ENCODE results near the gene LONP2.
"Not testable (repeated sequence)": the region's sequence is repeated elsewhere in the genome, so short reads cannot be mapped to it uniquely, and the experiment has no call there.

Gene LONP2

GRCh38 chr16:48350736-48351135 is 106.6 kb downstream of the LONP2 start:
- DNase-seq (ENCODE audit: low spot score): no peak
- H3K27ac ChIP-seq (replicated peaks; ENCODE audit: low read length): no peak overlapping the region
- H3K27me3 ChIP-seq (ENCODE audit: control insufficient read depth in 3 of 3, insufficient read depth in 3 of 3, low read depth in 1 of 3, low read length in 3 of 3): no peaks in the 10 kb centered on the region
- H3K18ac ChIP-seq (ENCODE audit: low read length): no peak overlapping the region
- peaks cover 10 to 83% of the 10 kb centered on the region in 2 donors for H3K36me3 ChIP-seq (replicated peaks in 1 of 2; ENCODE audit: control insufficient read depth in 2 of 2, insufficient read depth in 2 of 2, low read length in 2 of 2)
- H2BK5ac ChIP-seq (ENCODE audit: low read length): no peak overlapping the region
- no peak overlapping the region for H3K23ac ChIP-seq (ENCODE audit: low read depth, low read length, poor library complexity)
- H4K8ac ChIP-seq (ENCODE audit: low read depth, low read length): no peak overlapping the region
- H2BK15ac ChIP-seq (ENCODE audit: low read length): no peak overlapping the region
- no peak overlapping the region for H3K4me2 ChIP-seq (ENCODE audit: insufficient read depth, low read length, poor library complexity, severe bottlenecking)
- no peak overlapping the region for H3K9ac ChIP-seq (ENCODE audit: low read depth, low read length, poor library complexity)
- H3K14ac ChIP-seq (ENCODE audit: low read length): no peak overlapping the region
- peaks cover 0 to 2% of the 10 kb centered on the region in 2 donors for H3K4me1 ChIP-seq (ENCODE audit: control insufficient read depth in 2 of 2, insufficient read depth in 1 of 2, low read depth in 1 of 2, low read length in 2 of 2)
- WGBS, 2 donors (ENCODE audit: extremely low coverage in 2 of 2, insufficient read length in 2 of 2, insufficient replicate concordance in 1 of 2): no CpG with 5 or more reads among the region's 3 CpGs
- H3K9me3 ChIP-seq (replicated peaks in 1 of 2; ENCODE audit: control insufficient read depth in 2 of 2, insufficient read depth in 1 of 2, low read depth in 1 of 2, low read length in 2 of 2): peaks cover 0 to 4% of the 10 kb centered on the region in 2 donors
- no peak overlapping the region for H3K4ac ChIP-seq (ENCODE audit: low read length)
- no peak overlapping the region for H2BK12ac ChIP-seq (ENCODE audit: low read length)
- peaks cover 4% of the 10 kb centered on the region for H3K79me1 ChIP-seq (ENCODE audit: low read depth, low read length)
- H4K91ac ChIP-seq (ENCODE audit: low read depth, low read length, poor library complexity): no peak overlapping the region
- no peak overlapping the region for H2AK5ac ChIP-seq (ENCODE audit: low read depth, low read length)
- no peak overlapping the region for H2BK120ac ChIP-seq (ENCODE audit: low read depth, low read length)
- no peak overlapping the region for H3K4me3 ChIP-seq (ENCODE audit: low read length in 2 of 2)
- H2AFZ ChIP-seq (ENCODE audit: low read length): no peak overlapping the region

- no peak overlapping the region for H2BK15ac ChIP-seq (ENCODE audit: low read length)
- H3K4me3 ChIP-seq (ENCODE audit: low read length in 2 of 2): peak overlapping the region in 1 of 2 donors; percentile 63
- peaks cover 0 to under 1% of the 10 kb centered on the region in 2 donors for H3K4me1 ChIP-seq (ENCODE audit: control insufficient read depth in 2 of 2, insufficient read depth in 1 of 2, low read depth in 1 of 2, low read length in 2 of 2)
- no CpG with 5 or more reads among the region's 7 CpGs for WGBS, 2 donors (ENCODE audit: extremely low coverage in 2 of 2, insufficient read length in 2 of 2, insufficient replicate concordance in 1 of 2)
- no peak overlapping the region for H2BK12ac ChIP-seq (ENCODE audit: low read length)
- H3K9me3 ChIP-seq (replicated peaks in 1 of 2; ENCODE audit: control insufficient read depth in 2 of 2, insufficient read depth in 1 of 2, low read depth in 1 of 2, low read length in 2 of 2): peaks cover 0 to 4% of the 10 kb centered on the region in 2 donors
- H3K27ac ChIP-seq (replicated peaks; ENCODE audit: low read length): no peak overlapping the region
- H3K23ac ChIP-seq (ENCODE audit: low read depth, low read length, poor library complexity): no peak overlapping the region
- no peak overlapping the region for H2AFZ ChIP-seq (ENCODE audit: low read length)
- no peak overlapping the region for H3K18ac ChIP-seq (ENCODE audit: low read length)
- no peak overlapping the region for H2BK120ac ChIP-seq (ENCODE audit: low read depth, low read length)
- no peak overlapping the region for H2AK5ac ChIP-seq (ENCODE audit: low read depth, low read length)
- H3K4me2 ChIP-seq (ENCODE audit: insufficient read depth, low read length, poor library complexity, severe bottlenecking): no peak overlapping the region
- H3K36me3 ChIP-seq (replicated peaks in 1 of 2; ENCODE audit: control insufficient read depth in 2 of 2, insufficient read depth in 2 of 2, low read length in 2 of 2): peaks cover 10 to 87% of the 10 kb centered on the region in 2 donors
- no peak overlapping the region for H3K4ac ChIP-seq (ENCODE audit: low read length)
- no peak overlapping the region for H3K14ac ChIP-seq (ENCODE audit: low read length)
- no peak overlapping the region for H4K91ac ChIP-seq (ENCODE audit: low read depth, low read length, poor library complexity)
- peak overlapping the region; percentile 15 for H3K9ac ChIP-seq (ENCODE audit: low read depth, low read length, poor library complexity)
- H3K27me3 ChIP-seq (ENCODE audit: control insufficient read depth in 3 of 3, insufficient read depth in 3 of 3, low read depth in 1 of 3, low read length in 3 of 3): no peaks in the 10 kb centered on the region
- H4K8ac ChIP-seq (ENCODE audit: low read depth, low read length): no peak overlapping the region
- H2BK5ac ChIP-seq (ENCODE audit: low read length): no peak overlapping the region
- peaks cover 4% of the 10 kb centered on the region for H3K79me1 ChIP-seq (ENCODE audit: low read depth, low read length)
- DNase-seq (ENCODE audit: low spot score): no peak
These were observed 108.7 kb downstream of the LONP2 start for GRCh38 chr16:48352648-48353390.

GRCh38 chr16:48353565-48354163 is 109.6 kb downstream of the LONP2 start:
- Histone ChIP-seq H3K9me3 (replicated peaks in 1 of 2; ENCODE audit: control insufficient read depth in 2 of 2, insufficient read depth in 1 of 2, low read depth in 1 of 2, low read length in 2 of 2) (peaks cover 0 to 4% of the 10 kb centered on the region in 2 donors), H3K79me1 (ENCODE audit: low read depth, low read length) (peaks cover 7% of the 10 kb centered on the region), H3K4me1 (ENCODE audit: control insufficient read depth in 2 of 2, insufficient read depth in 1 of 2, low read depth in 1 of 2, low read length in 2 of 2) (no peaks in the 10 kb centered on the region), H4K91ac (ENCODE audit: low read depth, low read length, poor library complexity) (no peak overlapping the region), H3K36me3 (replicated peaks in 1 of 2; ENCODE audit: control insufficient read depth in 2 of 2, insufficient read depth in 2 of 2, low read length in 2 of 2) (peaks cover 10 to 89% of the 10 kb centered on the region in 2 donors), H3K23ac (ENCODE audit: low read depth, low read length, poor library complexity) (no peak overlapping the region), H4K8ac (ENCODE audit: low read depth, low read length) (no peak overlapping the region), H3K18ac (ENCODE audit: low read length) (no peak overlapping the region), H2AFZ (ENCODE audit: low read length) (no peak overlapping the region), H3K27me3 (ENCODE audit: control insufficient read depth in 3 of 3, insufficient read depth in 3 of 3, low read depth in 1 of 3, low read length in 3 of 3) (no peaks in the 10 kb centered on the region), H3K27ac (replicated peaks; ENCODE audit: low read length) (no peak overlapping the region), H3K4me3 (ENCODE audit: low read length in 2 of 2) (no peak overlapping the region), H2AK5ac (ENCODE audit: low read depth, low read length) (no peak overlapping the region), H2BK5ac (ENCODE audit: low read length) (no peak overlapping the region), H3K9ac (ENCODE audit: low read depth, low read length, poor library complexity) (no peak overlapping the region), H2BK15ac (ENCODE audit: low read length) (no peak overlapping the region), H3K14ac (ENCODE audit: low read length) (no peak overlapping the region), H2BK120ac (ENCODE audit: low read depth, low read length) (no peak overlapping the region), H2BK12ac (ENCODE audit: low read length) (no peak overlapping the region), H3K4me2 (ENCODE audit: insufficient read depth, low read length, poor library complexity, severe bottlenecking) (no peak overlapping the region), H3K4ac (ENCODE audit: low read length) (no peak overlapping the region)
- no CpG with 5 or more reads among the region's 7 CpGs for WGBS, 2 donors (ENCODE audit: extremely low coverage in 2 of 2, insufficient read length in 2 of 2, insufficient replicate concordance in 1 of 2)
- peak; percentile 56 for DNase-seq (ENCODE audit: low spot score)

- not testable (repeated sequence) for DNase-seq (ENCODE audit: low spot score); H4K8ac ChIP-seq (ENCODE audit: low read depth, low read length); H4K91ac ChIP-seq (ENCODE audit: low read depth, low read length, poor library complexity); H3K27ac ChIP-seq (replicated peaks; ENCODE audit: low read length); H2AFZ ChIP-seq (ENCODE audit: low read length); H3K23ac ChIP-seq (ENCODE audit: low read depth, low read length, poor library complexity); H2BK12ac ChIP-seq (ENCODE audit: low read length); H3K14ac ChIP-seq (ENCODE audit: low read length); H3K4ac ChIP-seq (ENCODE audit: low read length); H3K4me2 ChIP-seq (ENCODE audit: insufficient read depth, low read length, poor library complexity, severe bottlenecking); H2BK5ac ChIP-seq (ENCODE audit: low read length); H3K79me1 ChIP-seq (ENCODE audit: low read depth, low read length); H3K4me1 ChIP-seq (ENCODE audit: control insufficient read depth in 2 of 2, insufficient read depth in 1 of 2, low read depth in 1 of 2, low read length in 2 of 2); H3K4me3 ChIP-seq (ENCODE audit: low read length in 2 of 2); H3K9me3 ChIP-seq (replicated peaks in 1 of 2; ENCODE audit: control insufficient read depth in 2 of 2, insufficient read depth in 1 of 2, low read depth in 1 of 2, low read length in 2 of 2); H3K9ac ChIP-seq (ENCODE audit: low read depth, low read length, poor library complexity); H3K27me3 ChIP-seq (ENCODE audit: control insufficient read depth in 3 of 3, insufficient read depth in 3 of 3, low read depth in 1 of 3, low read length in 3 of 3); H2BK120ac ChIP-seq (ENCODE audit: low read depth, low read length); H3K18ac ChIP-seq (ENCODE audit: low read length); H2BK15ac ChIP-seq (ENCODE audit: low read length); H2AK5ac ChIP-seq (ENCODE audit: low read depth, low read length)
- WGBS, 2 donors (ENCODE audit: extremely low coverage in 2 of 2, insufficient read length in 2 of 2, insufficient replicate concordance in 1 of 2): no CpG with 5 or more reads among the region's 5 CpGs
- H3K36me3 ChIP-seq (replicated peaks in 1 of 2; ENCODE audit: control insufficient read depth in 2 of 2, insufficient read depth in 2 of 2, low read length in 2 of 2): peaks cover 10 to 87% of the 10 kb centered on the region in 2 donors
These were observed 110.3 kb downstream of the LONP2 start for GRCh38 chr16:48354385-48354784.
